Measurements from ENCODE around the gene EFHC2. TPM values are rescaled to one million over a fixed set of nuclear protein-coding genes. Genes with fewer than 3 reads are reported as not detected.
"Not testable (repeated sequence)": the region's sequence is repeated elsewhere in the genome, so short reads cannot be mapped to it uniquely, and the experiment has no call there.

EFHC2 gene
- polyA plus RNA-seq, 5 donors, result 3.7 to 5.9 (median 4.6) TPM

GRCh38 chrX:44234116-44234515, 109.4 kb downstream of the EFHC2 start:
- no peak for DNase-seq

GRCh38 chrX:44232081-44232480, 111.4 kb downstream of the EFHC2 start:
- no peak for DNase-seq

GRCh38 chrX:44228621-44229020, 114.9 kb downstream of the EFHC2 start:
- no peak for DNase-seq

- DNase-seq, result no peak
These were observed 115.5 kb downstream of the EFHC2 start for GRCh38 chrX:44227991-44228390.

- no peak for DNase-seq
These were observed 117.8 kb downstream of the EFHC2 start for GRCh38 chrX:44225667-44226066.

- no peak for DNase-seq
These were observed 118.7 kb downstream of the EFHC2 start for GRCh38 chrX:44224760-44225159.

- no peak for DNase-seq
These were observed 120.3 kb downstream of the EFHC2 start for GRCh38 chrX:44223150-44223549.

- no peak for DNase-seq
These were observed 125.0 kb downstream of the EFHC2 start for GRCh38 chrX:44218465-44218864.

GRCh38 chrX:44216171-44216570, 127.3 kb downstream of the EFHC2 start:
- DNase-seq, result no peak

GRCh38 chrX:44203791-44204190, 139.7 kb downstream of the EFHC2 start:
- no peak for DNase-seq

GRCh38 chrX:44202596-44202995, 140.9 kb downstream of the EFHC2 start:
- DNase-seq, result no peak

GRCh38 chrX:44189116-44189515, 154.4 kb downstream of the EFHC2 start:
- DNase-seq, result no peak

GRCh38 chrX:44187915-44188314, 155.6 kb downstream of the EFHC2 start:
- not testable (repeated sequence) for DNase-seq

GRCh38 chrX:44183329-44183728, 160.1 kb downstream of the EFHC2 start:
- DNase-seq, result peak in 1 of 2 donors; percentile 2

- no peak for DNase-seq
These were observed 165.0 kb downstream of the EFHC2 start for GRCh38 chrX:44178274-44179053.

GRCh38 chrX:44175455-44175854, 168.0 kb downstream of the EFHC2 start:
- no peak for DNase-seq

GRCh38 chrX:44174061-44174460, 169.4 kb downstream of the EFHC2 start:
- DNase-seq, result no peak

GRCh38 chrX:44173219-44173618, 170.3 kb downstream of the EFHC2 start:
- no peak for DNase-seq

GRCh38 chrX:44167116-44167515, 176.4 kb downstream of the EFHC2 start:
- no peak for DNase-seq

GRCh38 chrX:44162964-44163475, 180.5 kb downstream of the EFHC2 start:
- DNase-seq, result no peak

- DNase-seq, result no peak
These were observed 185.6 kb downstream of the EFHC2 start for GRCh38 chrX:44157858-44158257.

GRCh38 chrX:44157283-44157682, 186.2 kb downstream of the EFHC2 start:
- no peak for DNase-seq

- no peak for DNase-seq
These were observed 186.7 kb downstream of the EFHC2 start for GRCh38 chrX:44156726-44157125.

- DNase-seq, result no peak
These were observed 188.3 kb downstream of the EFHC2 start for GRCh38 chrX:44155126-44155525.
